ENCODE results near the gene PAPPA2. TPM values are rescaled to one million over a fixed set of nuclear protein-coding genes. Genes with fewer than 3 reads are reported as not detected.

PAPPA2 gene, protein sequence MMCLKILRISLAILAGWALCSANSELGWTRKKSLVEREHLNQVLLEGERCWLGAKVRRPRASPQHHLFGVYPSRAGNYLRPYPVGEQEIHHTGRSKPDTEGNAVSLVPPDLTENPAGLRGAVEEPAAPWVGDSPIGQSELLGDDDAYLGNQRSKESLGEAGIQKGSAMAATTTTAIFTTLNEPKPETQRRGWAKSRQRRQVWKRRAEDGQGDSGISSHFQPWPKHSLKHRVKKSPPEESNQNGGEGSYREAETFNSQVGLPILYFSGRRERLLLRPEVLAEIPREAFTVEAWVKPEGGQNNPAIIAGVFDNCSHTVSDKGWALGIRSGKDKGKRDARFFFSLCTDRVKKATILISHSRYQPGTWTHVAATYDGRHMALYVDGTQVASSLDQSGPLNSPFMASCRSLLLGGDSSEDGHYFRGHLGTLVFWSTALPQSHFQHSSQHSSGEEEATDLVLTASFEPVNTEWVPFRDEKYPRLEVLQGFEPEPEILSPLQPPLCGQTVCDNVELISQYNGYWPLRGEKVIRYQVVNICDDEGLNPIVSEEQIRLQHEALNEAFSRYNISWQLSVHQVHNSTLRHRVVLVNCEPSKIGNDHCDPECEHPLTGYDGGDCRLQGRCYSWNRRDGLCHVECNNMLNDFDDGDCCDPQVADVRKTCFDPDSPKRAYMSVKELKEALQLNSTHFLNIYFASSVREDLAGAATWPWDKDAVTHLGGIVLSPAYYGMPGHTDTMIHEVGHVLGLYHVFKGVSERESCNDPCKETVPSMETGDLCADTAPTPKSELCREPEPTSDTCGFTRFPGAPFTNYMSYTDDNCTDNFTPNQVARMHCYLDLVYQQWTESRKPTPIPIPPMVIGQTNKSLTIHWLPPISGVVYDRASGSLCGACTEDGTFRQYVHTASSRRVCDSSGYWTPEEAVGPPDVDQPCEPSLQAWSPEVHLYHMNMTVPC (N-terminal part only)
- 0.01 to 0.03 TPM in 2 of 5 replicates, not detected in the others for total RNA-seq (2022; extraction: Qiagen RNA extraction; ENCODE audit: low read depth)

DNA sequence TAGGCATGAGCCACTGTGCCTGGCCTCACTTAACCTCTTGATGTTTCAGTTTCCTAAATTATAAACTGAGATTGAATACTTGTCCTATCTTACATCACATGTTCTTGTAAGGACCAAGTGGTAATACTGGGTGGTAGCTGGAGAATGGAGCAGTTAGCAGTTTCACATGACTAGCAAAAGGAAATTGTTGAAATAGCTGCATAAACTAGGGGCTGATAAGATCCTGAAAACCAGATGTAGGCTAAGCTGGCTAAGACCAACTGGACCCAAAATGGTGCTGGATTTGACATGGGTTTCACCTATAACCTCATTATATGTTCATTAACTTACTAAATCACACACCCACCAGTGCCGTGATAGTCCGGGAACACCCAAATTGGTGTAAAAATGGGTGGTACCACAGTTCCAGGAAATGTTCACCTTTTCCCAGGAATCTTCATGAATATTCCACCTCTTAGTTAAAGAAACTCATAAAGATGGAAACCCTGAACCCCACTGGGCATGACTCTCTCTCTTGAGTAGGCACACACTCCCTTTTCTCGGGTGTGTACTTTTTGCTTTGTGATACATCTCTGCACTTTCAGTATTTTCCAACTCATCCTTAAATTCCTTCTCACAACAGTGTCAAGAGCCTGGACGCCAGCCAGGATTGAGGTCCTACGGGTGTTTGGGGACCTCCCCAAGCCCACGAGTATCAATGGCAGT, at the start of gene PAPPA2:
Gene PAPPA2 (plus strand): TSS at position 502 of the 705 bp plus-strand sequence. CDS start 93,148 bp downstream, outside the sequence.

All from A549 treated with DMSO at 1 μM for 4 hours (cell line).